Hypothalamus (tissue), 51 donors: ENCODE data around the gene KCNE4.

ENCODE experiments used
- DNase-seq, 51 donors: peaks; one replicate each; lab custom pipeline; 2025; lab: John Stamatoyannopoulos, UW

The KCNE4 gene

GRCh38 chr2:223083402-223084070 is 31.5 kb downstream of the KCNE4 start:
- DNase-seq: no peak

DNA sequence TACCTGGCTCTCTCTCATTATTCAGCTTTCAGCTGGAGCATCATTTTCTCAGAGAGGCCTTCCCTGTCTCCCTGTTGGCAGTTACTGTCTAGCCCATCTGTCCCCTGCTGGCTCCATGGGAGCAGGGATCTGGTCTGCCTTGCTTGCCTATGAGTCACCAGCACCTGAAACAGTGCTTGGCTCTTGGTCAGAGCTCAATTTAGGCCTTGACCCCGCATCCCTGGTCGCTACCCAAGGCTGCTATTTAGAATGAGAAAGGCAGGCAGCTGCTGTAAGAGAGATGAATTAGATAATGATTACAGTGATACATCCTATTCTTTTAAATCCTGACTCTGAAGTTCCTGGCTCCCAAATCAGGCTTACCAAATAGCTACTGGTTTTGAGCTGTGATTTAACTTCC is 32.9 kb downstream of the KCNE4 start:
- peak in 9 of 51 donors; percentile 4 to 52 (median 17) for DNase-seq

DNA sequence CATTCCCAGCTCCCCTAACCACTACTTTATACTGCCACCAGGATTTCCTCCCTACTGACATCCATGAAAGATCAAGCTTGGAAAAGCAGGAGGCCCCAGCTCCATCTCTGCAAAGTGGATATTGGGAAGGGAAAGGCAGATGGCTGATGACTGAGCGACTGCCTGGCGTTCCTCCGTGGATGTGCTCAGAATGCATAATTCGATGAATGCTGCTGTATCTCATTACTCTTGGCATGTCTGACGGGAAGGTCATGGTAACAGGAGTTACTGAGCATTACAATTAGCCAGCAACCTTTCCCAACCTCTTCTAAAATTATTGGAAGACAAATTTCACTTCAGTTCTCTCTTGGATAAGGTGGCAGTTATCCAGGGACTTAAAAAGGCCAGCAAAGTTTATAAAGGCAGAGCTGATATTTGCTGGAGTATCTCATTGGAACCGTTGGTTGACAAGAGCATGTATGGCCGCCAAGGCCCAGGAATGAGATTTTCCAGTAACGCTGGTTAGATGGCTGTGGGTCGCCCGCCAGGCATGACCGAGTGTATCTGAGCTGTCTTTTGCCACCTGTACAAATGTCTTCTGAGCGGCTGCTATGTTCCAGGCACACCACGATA is 34.5 kb downstream of the KCNE4 start:
- peak in 24 of 51 donors; percentile 2 to 61 (median 24) for DNase-seq

DNA sequence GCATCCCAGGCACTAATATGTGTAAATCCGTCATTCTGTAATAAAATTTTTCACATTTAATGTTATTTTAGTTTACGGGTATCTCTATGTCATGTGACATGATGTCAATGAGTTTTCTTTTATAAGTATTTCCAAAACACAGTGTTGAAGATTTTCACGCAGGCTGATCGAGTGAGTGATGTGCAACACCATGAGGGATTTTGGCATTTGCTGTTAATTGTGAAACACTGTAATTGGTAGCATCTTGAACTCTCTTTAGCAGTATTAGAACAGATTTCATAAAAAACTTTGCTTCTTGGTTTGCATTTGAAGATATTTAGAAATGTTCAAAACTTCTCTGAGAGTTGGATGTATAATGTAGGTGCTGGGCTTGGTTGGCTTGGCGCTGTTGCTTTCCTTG is 35.5 kb downstream of the KCNE4 start:
- no peak for DNase-seq

GRCh38 chr2:223088866-223089265 is 36.9 kb downstream of the KCNE4 start:
- DNase-seq: no peak

DNA sequence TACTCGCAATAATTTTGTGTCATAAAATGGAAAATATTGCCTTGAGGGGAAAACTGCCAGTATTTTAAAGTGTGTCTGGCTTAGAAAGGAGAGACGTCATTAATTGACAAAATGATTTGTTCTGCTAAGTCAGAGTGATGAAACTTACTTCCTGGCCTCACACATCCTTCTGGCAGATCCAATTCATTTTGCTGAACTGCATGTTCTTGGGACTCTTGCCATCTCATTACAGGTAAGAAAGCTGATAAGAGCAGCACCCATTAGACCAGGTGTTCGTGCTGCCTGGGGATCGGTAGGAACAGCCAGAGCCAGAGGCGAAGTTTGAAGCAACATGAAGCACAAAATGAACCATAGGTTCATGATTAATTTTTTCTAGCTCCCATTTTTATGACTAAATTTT is 38.0 kb downstream of the KCNE4 start:
- no peak for DNase-seq

- DNase-seq: no peak
Observed at GRCh38 chr2:223090540-223091235, 38.7 kb downstream of the KCNE4 start.

GRCh38 chr2:223092667-223093066 is 40.7 kb downstream of the KCNE4 start:
- no peak for DNase-seq

DNA sequence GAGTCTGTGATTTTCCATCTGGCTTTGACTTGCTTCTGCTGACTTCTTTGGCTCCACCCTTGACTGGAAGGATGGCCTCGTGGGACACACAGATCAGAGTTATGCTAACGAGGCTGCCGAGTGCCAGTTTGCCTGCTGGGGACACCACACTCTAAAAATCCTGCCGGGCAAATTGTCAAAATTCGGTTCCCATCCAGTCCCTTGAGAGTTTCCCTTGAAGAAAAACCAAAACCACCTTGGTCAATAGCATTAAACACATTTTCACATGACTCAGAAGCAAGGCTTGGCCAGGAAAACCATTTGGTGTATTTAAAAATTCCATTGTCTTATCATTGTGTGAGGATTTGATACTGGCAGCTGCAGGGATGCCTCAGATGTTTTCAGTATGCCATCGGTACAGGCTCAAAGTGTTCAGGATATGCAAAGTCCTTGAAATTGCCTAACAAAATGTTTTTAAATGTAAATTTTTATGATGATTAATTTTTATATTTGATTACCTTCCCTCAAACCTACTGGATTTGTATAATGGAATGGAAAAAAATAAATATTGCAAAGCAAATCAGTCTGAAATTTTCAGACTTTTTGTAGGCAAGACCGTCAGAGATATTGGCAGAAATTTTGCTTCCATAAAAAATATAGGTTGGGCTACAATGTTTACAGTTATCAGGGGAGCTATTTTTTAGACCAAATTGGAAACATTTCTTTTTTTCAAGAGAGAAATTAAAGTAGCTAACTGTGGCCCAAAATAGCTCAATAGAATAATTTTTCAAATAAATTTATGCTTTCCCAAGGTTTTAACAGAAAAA is 41.6 kb downstream of the KCNE4 start:
- DNase-seq: no peak

DNA sequence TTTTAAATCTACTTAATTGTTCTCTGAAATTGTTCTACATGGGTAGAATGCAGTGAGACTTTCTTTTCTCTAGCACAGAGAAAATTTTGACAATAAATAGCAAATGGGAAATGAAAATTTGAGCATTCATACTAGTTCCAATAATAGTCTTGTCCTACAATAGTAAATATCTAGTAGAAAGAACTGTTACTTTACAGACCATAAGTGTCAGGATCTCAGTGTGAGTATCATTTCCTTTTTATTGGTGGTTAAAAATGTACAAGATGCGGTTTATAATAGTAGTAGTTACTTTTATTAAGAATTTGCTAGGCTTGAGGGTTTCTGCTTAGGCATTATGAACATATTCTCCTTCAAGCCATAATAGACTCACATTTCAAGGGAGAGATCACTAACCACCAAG is 43.2 kb downstream of the KCNE4 start:
- no peak for DNase-seq

DNA sequence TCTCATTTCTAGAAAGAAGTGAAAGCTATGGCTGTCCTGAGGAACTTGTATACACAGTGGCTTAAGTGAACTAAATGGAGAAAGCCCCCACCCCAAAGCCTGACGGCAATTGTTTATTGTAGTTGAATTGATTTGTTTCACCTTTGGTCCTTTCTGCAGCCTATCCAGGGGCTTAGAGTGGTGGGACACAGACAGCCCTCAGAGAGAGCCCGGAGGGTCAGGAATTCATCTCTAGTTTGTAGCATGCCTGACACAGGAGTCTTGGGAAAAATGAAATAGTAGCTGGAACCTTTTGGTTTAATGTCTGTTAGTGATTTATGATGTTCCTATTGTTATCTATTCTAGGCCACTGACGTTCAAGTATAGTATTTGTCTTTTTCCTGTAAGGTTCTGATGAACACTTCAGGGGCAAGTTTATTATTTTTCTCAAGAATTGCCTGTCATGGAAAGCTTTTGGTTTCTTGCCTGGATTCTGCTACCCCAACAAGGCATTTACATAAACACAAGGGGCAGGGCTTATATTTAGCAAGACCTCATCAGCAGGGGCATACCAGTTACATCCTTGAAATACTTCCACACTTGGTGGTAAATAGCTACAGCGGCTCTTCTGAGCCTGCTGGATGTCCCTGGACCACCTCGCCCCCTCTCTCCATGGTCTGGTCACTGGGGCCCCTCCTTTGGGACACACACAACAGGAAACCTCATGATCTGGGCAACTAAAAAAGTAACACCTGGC is 44.4 kb downstream of the KCNE4 start:
- DNase-seq: no peak

DNA sequence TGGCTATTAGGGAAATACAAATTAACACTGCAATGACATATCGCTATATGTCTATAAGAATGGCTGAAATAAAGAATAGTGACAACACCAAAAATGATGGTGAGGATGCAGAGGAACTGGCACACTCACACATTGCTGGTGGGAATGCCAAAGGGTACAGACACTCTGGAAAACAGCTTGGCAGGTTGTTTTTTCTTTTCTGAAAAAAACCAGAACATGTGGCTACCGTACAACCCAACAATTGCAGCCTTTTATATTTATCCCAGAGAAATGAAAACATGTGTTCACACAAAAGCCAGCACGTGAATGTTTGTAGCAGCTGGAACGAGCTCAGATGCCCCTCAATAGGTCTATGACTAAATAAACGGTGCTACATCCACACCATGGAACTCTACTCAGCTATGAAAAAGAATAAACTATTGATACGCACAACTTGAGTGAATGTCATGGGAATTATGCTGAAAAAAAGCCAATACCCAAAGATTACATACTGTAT is 45.9 kb downstream of the KCNE4 start:
- DNase-seq: no peak

DNA sequence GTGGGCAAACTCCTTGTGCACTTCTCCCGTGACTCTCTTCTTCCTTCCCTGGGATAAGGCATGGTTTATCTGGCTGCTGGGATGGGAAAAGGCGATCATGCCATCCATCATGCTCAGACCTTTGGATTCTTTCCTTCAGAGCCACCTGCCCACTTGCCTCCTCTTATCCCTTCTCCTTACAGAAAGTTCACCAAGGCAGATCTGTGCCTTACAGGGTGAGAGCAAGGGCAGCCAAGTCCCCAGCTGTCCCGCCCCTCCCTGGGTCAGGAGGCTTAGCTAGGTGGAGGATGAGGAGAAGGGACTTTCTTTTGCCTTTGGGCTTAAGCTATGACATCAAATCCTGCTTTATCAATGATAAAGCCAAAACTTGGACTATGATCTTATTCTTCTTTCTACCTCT is 47.6 kb downstream of the KCNE4 start:
- no peak for DNase-seq

DNA sequence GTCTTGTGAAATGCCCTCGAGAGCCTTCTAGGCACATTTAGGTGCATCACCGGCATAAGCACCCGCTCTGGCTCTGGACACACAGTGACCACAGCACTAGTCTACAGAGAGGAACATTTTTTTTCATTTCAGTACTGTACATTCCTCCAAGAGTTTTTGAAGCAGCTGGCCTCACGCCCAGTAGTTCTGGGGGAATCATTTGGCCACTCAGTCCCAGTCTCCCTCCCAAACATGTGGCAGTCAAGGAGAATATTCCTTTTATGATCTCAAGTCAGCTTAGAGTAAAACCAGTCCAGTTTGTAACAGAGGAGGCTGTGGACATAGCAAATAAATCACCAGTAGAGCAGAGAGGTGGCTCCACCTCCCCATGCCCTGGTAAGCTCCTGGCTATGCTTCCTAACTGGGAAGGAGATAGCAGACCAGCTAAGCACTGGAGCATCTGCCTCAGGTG is 48.1 kb downstream of the KCNE4 start:
- DNase-seq: no peak

GRCh38 chr2:223101340-223102039 is 49.5 kb downstream of the KCNE4 start:
- peak in 5 of 51 donors; percentile 1 to 23 (median 8) for DNase-seq

GRCh38 chr2:223102040-223102400 is 50.0 kb downstream of the KCNE4 start:
- no peak for DNase-seq

DNA sequence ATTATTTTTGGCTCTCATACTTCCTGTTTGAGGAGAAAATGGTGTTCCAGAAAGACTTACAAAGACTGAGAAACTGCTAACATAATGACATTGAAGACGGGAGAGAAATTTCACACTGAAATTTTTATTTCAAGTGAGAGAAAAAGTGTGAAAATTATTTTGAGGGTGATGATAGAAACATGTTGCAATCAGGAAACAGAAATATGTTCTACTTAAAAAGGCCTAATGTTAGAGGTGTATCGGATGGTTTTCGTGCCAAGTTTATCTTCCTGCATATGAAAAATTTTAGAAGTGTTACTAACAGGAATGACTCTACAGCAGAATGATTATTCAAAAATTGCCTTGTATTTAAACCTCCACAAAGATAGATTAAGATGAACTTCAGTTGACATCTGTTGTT is 50.5 kb downstream of the KCNE4 start:
- no peak for DNase-seq

DNA sequence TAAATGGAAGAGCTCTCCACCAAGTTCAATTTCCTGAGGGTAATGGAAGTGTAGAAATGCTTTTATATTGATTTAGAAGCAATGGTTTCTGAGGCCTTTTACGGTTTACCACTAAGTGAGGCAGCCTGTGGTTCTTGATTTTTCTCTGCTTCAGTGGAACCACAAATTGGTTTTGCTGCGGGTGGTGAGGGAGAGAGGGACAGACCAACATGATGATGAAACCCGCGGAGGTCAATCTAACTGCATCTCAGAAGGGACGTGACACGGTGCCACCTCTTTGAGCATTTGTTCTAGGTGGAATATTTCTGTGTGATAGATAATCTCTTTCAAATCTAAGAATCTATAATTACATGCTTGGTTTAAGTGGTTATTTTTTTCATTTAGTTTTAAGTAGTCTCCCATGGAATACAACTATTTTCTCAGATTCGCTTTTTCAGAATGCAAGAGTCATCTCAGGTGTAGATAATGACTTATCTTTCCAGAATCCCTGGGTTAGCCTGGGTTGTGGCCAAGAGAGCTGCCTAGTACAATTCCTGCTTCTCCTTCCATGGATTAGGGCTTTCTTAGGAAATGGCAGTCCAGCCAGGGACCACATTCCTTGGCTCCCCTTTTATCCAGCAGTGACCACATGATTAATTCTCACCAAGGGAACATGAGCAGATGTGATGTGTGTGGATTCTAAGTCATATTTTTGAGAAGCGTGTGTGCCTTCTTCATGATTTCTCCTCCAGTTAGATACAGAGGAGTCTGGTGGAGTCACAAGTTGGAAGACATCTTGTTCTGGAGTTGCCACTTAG is 52.5 kb downstream of the KCNE4 start:
- no peak for DNase-seq
